HG03342 (cell line): ENCODE measurements around the gene ADCY2.

Source experiments
- ATAC-seq: cut with Tn5 transposase; IDR thresholded peaks from one replicate; pipeline ENCODE4 v1.9.1; 2021; ENCODE audit warnings: mild to moderate bottlenecking, moderate library complexity; ENCODE audit not compliant: unreplicated experiment

The ADCY2 gene

DNA sequence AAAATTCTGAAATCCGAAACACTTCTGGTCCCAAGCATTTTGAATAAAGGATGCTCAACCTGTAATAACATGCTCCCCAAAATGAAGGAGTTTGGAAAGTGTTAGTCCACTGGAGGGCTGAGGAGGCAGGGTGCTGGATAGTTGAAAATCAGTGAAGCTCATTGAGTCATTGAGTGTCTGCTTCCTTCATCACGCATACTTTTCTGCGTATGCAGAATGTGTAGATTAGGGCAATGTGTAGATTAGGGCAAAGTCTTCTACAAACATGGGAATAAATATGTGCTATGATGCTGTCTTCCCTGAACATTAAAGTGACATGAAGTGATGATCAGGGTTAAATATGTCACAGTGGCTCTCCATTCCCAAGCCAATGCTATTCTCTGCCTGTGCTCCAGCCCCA is 261.2 kb downstream of the ADCY2 start:
- ATAC-seq: no peak

DNA sequence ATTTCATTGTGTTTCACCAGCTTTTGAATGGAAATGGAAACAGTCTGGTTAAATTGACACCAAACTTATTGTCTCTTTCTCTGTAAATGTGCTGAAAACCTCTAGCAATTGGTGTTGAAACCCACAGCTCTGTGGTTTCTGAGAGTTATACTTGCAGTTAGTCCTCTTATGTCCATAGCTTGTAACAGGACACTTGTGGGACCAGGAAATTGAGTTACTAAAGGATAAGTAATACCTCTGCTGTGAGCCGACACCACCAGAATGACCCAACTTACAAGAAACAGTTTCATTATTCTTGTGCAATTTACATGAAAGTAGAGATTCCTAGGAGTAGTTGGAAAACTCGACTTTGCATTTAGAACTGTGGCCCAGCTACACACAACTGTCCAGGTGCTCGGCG is 263.5 kb downstream of the ADCY2 start:
- ATAC-seq: no peak

DNA sequence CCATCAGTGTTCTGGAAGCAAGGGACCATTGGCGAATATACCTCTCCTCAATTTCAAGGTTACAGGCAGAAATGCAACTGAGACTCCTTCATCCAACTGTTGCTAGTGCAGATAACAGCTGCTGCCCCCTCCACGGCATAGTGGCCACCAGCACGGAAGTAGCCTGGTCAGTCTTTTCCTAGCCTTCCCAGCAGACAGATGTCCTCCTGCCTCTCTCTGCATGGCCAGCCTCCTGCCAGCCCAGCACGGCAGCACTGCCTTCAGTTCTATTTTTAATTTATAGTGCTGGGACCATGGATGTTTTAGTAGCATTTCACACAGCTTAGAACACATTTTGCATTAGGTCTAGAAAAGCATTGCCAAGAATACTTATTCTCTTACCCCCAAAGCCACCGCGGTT is 266.4 kb downstream of the ADCY2 start:
- ATAC-seq: no peak

DNA sequence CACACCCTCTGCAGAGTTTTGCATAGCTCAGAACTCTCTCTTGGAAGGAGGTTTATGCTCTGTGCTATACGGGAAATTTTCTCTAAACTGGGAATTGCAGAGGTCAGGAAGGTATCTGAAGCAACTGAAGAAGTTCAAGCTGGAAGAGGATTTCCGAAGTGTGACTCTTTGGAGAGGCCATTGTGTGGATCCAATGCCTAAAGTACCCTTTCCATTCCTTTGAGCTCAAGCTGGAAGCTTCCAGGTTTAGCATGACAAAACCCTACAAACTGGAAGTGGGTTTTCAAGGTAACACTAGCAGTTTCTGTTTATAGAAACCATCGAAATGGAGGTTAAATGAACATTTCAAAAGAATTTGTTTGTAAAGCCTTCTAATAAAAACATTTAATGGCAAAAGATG is 267.9 kb downstream of the ADCY2 start:
- no peak for ATAC-seq

DNA sequence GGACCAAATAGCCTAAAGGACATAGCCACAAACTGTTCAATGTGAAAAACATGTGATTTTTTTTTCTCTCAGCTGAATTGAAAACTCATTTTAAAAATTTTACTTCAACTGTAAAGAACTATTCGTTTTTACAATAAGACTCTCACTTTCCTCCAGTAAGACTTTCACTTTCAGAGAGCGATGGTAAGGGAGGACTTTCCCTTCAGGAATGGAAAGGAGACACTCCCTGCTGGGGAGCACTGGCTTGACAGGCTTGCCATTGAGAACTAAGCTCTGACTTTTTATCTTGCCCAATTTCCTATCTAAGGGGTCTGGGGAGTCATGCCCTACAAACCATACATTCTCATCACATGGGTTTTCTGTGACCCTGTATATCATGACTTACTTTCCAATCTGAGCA is 268.3 kb downstream of the ADCY2 start:
- ATAC-seq: no peak

GRCh38 chr5:7667216-7667767 is 271.4 kb downstream of the ADCY2 start:
- ATAC-seq: no peak

DNA sequence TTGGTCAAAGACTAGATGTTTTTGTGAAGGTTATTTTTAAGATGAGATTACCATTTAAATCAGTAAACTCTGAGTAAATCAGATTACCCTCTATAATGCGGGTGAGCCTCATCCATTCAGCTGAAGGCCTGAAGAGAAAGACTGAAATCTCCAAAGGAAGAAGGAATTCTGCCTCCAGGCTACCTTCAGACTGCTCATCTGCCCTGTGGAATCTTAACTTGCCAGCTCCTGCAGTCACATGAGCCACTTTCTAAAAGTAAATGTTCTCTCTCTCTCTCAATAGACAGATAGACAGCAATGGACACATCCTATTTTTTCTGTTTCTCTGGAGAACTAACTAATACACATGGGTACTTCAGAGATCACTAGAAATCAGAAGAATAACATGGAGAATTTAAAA is 272.2 kb downstream of the ADCY2 start:
- no peak for ATAC-seq

GRCh38 chr5:7668627-7669026 is 272.7 kb downstream of the ADCY2 start:
- no peak for ATAC-seq

DNA sequence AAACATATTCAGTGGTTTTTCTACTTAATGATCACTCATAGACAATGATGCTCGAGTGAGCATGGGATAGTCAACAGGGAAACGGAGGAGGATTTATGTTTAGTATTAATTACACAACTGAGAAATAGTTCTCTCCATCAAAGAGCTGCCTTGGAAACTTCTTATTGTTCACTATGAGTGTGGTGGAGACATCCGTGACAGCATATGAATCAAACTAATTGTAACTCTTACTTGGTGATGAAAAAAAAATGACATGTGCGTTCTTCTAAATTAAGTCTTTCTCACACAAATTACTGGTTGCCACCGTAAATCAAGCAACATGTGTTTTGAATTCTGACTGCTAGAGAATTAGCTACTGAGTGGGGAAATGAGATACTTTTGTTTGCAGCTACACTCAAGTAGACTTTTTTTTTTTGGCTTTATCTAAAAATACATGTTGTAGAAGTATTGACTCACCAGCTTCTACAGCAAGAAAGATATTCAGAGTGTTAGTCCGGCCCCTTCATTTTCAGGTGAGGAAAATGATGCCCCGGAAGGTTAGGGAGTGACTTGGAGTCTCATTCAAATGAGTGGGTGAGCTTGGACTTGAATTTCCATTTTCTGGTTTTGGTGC is 275.5 kb downstream of the ADCY2 start:
- no peak for ATAC-seq

GRCh38 chr5:7673658-7674057 is 277.7 kb downstream of the ADCY2 start:
- no peak for ATAC-seq

DNA sequence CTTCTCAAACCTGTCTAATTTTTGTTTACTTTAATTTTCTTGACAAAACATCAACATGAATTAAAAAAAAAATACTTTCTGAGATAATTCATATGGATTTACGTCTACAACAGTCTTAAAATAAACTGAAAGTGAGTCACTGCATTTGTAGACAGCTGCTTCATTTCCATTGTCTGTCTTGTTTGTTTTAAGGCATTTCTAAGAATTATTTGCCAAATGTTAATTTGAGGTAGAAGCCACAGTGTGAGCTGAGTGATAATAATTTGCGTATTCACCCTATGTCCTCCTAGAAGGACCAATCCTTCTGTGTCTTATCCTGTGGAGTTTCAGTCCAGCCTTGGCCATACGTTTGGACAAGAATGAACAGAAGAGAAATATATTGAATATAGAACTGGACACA is 280.5 kb downstream of the ADCY2 start:
- ATAC-seq: no peak

GRCh38 chr5:7678030-7678429 is 282.1 kb downstream of the ADCY2 start:
- ATAC-seq: no peak

- no peak for ATAC-seq
These were observed 283.7 kb downstream of the ADCY2 start for GRCh38 chr5:7679663-7680062.

DNA sequence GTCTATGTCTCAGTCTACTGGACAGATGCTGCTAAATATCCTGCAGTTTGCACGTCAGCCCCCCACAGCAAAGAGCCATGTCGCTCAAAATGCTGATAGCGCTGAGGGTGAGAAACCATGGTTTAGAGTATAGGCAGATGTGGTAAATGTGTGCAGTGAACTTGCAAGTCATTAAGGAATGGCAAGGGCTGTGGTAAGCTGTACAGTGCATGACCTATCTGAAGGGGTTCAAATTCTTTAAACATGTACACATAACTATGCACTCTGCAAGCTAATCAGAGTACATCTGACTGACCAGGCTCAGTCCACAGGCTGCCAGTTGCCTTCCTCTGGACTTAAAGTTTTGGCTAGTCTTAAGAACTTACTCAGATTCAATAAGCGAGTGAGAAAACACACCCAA is 284.3 kb downstream of the ADCY2 start:
- ATAC-seq: no peak

DNA sequence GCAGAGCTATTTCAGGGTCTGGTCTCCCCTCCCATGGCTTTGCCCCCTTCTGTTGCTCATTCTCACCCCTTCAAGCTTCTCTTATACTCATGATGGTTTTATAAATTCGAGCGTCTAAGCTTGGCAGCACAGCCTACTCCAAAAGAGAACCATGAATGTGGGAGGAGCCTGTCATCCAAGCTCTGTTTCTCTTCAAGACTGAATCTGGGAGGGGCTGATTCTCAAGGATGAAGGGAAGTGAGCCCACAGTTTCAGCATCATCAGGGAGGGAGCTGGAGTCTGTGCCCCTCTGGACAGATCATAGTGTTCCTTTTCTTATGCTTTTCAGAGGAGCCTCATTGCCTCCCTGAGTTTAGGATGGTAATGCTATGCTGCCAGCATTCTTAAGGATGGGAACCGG is 286.4 kb downstream of the ADCY2 start:
- no peak for ATAC-seq

DNA sequence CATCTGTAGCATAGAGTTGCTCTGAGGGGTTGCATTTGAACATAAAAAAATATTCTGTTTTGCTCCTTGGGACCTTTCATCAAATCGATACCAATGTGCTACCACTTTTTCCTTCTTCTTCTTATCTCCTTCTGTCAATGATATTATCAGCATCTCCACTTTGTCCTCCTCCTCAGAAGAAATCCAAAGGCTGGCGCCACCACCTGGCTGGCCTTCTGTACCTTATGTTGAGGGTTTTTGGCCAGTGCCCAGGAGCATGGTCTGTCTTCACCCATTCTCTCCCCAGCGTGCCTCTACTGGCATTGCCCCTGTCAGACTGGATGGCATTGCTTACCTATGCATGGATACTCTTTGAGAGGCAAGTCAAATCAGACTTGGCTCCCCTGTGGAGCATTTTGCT is 287.8 kb downstream of the ADCY2 start:
- ATAC-seq: no peak

DNA sequence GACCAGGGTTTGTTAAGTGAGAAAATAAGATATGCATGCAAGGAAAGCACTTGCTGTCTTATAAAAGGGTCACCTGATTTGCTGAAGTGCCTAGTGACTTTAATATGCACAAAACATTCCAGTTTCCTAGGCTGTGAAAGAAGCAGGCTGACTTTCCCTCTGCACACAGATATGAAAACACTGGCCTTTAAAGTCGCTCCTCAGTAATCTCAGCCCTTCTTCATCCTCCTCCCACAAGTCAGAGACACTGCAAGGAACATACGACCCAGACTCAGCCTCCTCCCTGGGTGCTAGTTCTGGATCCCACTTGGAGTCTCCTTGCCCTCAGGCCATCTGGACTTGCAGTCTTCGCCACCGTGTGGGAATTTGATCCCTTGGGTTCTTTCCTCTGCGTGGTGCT is 288.9 kb downstream of the ADCY2 start:
- no peak for ATAC-seq

GRCh38 chr5:7686794-7687193 is 290.9 kb downstream of the ADCY2 start:
- no peak for ATAC-seq

GRCh38 chr5:7690557-7690956 is 294.6 kb downstream of the ADCY2 start:
- ATAC-seq: no peak

GRCh38 chr5:7705261-7705660 is 309.3 kb downstream of the ADCY2 start:
- ATAC-seq: no peak

GRCh38 chr5:7705736-7706135 is 309.8 kb downstream of the ADCY2 start:
- ATAC-seq: no peak

DNA sequence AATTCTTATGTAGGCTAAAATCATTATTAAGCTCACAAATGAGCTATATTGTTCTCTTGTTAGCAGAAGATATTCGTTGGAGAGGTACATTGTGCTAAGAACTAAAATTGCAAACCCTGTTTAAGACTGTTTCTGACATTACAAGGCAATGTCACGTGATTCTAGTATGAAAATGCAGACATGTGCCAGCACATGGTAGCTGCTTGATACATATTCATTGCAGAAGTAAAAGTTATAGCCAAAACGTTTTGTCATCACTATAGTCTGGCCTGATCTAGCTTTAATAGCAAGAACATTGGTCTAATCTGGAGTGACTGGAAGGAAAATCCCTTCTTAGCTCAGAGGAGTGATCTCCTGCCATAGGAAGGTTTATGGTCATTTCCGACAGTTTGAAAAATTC is 310.3 kb downstream of the ADCY2 start:
- no peak for ATAC-seq

- ATAC-seq: no peak
These were observed 318.2 kb downstream of the ADCY2 start for GRCh38 chr5:7714119-7714518.
